ENCODE results near the gene RIN3.

DNA sequence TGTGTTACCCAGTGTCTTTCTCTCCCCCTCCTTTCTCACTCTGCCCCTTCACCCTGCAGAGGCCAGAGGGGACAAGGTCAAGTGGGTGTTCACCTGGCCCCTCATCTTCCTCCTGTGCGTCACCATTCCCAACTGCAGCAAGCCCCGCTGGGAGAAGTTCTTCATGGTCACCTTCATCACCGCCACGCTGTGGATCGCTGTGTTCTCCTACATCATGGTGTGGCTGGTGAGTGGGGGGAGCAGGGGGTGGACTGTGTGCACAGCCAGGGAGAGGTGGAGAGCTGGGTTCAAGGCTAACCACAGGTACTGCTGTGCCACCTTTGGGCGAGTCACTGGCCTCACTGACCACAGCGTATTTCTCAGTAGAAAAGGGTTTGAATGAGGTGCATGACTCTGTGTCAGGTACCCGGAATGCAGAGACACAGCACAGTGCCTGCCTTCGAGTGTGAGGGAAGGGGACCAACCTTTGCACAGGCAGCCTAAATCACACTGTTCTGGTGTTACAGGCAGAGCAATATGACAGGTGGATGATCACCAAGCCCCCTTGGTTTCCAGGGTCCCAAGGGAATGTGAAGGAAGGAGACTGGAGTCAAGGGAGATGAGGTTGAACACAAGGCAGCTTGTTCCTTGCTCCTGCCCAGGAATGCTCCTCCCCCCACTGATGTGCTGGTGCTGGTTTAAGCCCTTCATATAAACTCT lies 30.8 kb upstream of the RIN3 start:
- TF ChIP-seq EZH2 (IDR thresholded peaks at IDR 0.05; ENCODE audit: borderline replicate concordance, low read depth, low read length, poor library complexity, severe bottlenecking), result no peak
- TF ChIP-seq, protein P1, sequence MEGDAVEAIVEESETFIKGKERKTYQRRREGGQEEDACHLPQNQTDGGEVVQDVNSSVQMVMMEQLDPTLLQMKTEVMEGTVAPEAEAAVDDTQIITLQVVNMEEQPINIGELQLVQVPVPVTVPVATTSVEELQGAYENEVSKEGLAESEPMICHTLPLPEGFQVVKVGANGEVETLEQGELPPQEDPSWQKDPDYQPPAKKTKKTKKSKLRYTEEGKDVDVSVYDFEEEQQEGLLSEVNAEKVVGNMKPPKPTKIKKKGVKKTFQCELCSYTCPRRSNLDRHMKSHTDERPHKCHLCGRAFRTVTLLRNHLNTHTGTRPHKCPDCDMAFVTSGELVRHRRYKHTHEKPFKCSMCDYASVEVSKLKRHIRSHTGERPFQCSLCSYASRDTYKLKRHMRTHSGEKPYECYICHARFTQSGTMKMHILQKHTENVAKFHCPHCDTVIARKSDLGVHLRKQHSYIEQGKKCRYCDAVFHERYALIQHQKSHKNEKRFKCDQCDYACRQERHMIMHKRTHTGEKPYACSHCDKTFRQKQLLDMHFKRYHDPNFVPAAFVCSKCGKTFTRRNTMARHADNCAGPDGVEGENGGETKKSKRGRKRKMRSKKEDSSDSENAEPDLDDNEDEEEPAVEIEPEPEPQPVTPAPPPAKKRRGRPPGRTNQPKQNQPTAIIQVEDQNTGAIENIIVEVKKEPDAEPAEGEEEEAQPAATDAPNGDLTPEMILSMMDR (conservative IDR thresholded peaks at IDR 0.05; ENCODE audit: low read depth, low read length), result no peak
